CD4-positive, alpha-beta T cell (primary cell): Measurements from ENCODE around the gene BDH2. TPM values are rescaled to one million over a fixed set of nuclear protein-coding genes. Genes with fewer than 3 reads are reported as not detected.

Source experiments
- ATAC-seq: fragments of 200-7000 bp; cut with Tn5 transposase; one replicate; pipeline ENCODE4 v1.10.0; 2022; ENCODE audit warnings: mild to moderate bottlenecking; ENCODE audit not compliant: poor library complexity
- CTCF ChIA-PET: fragments of 350-600 bp; sonication (Branson Sonifier 250); formaldehyde crosslinking; loops from one replicate; lab custom pipeline; 2021; ENCODE audit warnings: antibody characterized with exemption, inconsistent platforms; lab: Charles Lee
- POLR2A ChIA-PET: fragments of 350-600 bp; sonication (Branson Sonifier 250); formaldehyde crosslinking; loops from one replicate; lab custom pipeline; 2021; ENCODE audit warnings: antibody characterized with exemption, inconsistent platforms; lab: Charles Lee
- DNase-seq, 14 experiments: peaks; one replicate each; pipeline ENCODE4 v3.0.0-alpha.2; 2013 to 2020; ENCODE audit warnings: mixed read lengths in 2 of 14
- H3K27ac ChIP-seq, 2 donors: one replicate each; pipeline versions ENCODE4 v1.5.1 to v1.7.0; 2013; ENCODE audit warnings: low read length in 2 of 2, low read depth in 1 of 2, mild to moderate bottlenecking in 1 of 2
- H3K27me3 ChIP-seq, 2 experiments: 1 replicate in 1 of 2; 2 replicates in 1 of 2; pipeline versions ENCODE4 v1.6.1 to v1.7.0; 2013; ENCODE audit warnings: low read length in 2 of 2, control low read depth in 1 of 2, mild to moderate bottlenecking in 1 of 2, moderate library complexity in 1 of 2; ENCODE audit not compliant: insufficient read depth in 2 of 2, control insufficient read depth in 1 of 2
- H3K36me3 ChIP-seq: one replicate; pipeline ENCODE4 v1.6.1; 2013; ENCODE audit warnings: low read length, control low read depth; ENCODE audit not compliant: insufficient read depth
- H3K4me1 ChIP-seq: one replicate; pipeline ENCODE4 v1.6.1; 2013; ENCODE audit warnings: low read length, control low read depth; ENCODE audit not compliant: insufficient read depth
- H3K4me3 ChIP-seq: one replicate; pipeline ENCODE4 v1.5.1; 2013; ENCODE audit warnings: mild to moderate bottlenecking, low read length, moderate library complexity
- H3K9me3 ChIP-seq, 2 experiments: 1 replicate in 1 of 2; 2 replicates in 1 of 2; pipeline versions ENCODE4 v1.6.1 to v1.7.0; 2013; ENCODE audit warnings: low read length in 2 of 2, mild to moderate bottlenecking in 2 of 2, control low read depth in 1 of 2, moderate library complexity in 1 of 2; ENCODE audit not compliant: control insufficient read depth in 1 of 2, insufficient read depth in 1 of 2
- H3K27ac Mint-ChIP-seq: one replicate; pipeline ENCODE4 v1.8.0; 2020; ENCODE audit warnings: mixed read lengths
- H3K27me3 Mint-ChIP-seq: one replicate; pipeline ENCODE4 v1.8.0; 2021; ENCODE audit warnings: mixed read lengths
- H3K36me3 Mint-ChIP-seq: one replicate; pipeline ENCODE4 v1.8.0; 2021; ENCODE audit warnings: low read depth, mixed read lengths
- H3K4me1 Mint-ChIP-seq: one replicate; pipeline ENCODE4 v1.8.0; 2021; ENCODE audit warnings: low read depth, mixed read lengths
- H3K4me3 Mint-ChIP-seq: one replicate; pipeline ENCODE4 v1.8.0; 2020; ENCODE audit warnings: mild to moderate bottlenecking, mixed read lengths
- H3K9me3 Mint-ChIP-seq: one replicate; pipeline ENCODE4 v1.8.0; 2020; ENCODE audit warnings: mixed read lengths
- CTCF ChIP-seq: fragments of 200-600 bp; IDR thresholded peaks from one replicate; pipeline ENCODE4 v1.8.0; 2022; ENCODE audit warnings: antibody characterized with exemption, mild to moderate bottlenecking
- intact Hi-C, 2 experiments: fragments of 100-400 bp; cut with DNase I in 1 of 2; cut with micrococcal nuclease in 1 of 2; formaldehyde crosslinking; loops; one replicate each; pipeline versions ENCODE4 v1.15.1 to v1.9.0; 2023 to 2025; cut with DNase I, micrococcal nuclease
- total RNA-seq, 174 experiments: library from RNA in 2 of 174; stranded (reverse) in 2 of 174; gene quantifications; one replicate each; pipeline ENCODE4 v1.2.3 and lab custom pipeline; 2021 to 2026

The BDH2 gene
- total RNA-seq, 2 experiments from 2014 or later = 9.9 to 10.3 TPM

GRCh38 chr4:103136671-103137445 lies 37.2 kb upstream of the BDH2 start:
- Histone ChIP-seq H3K4me1 (no peaks in the 10 kb centered on the region), H3K27ac (no peak overlapping the region), H3K27me3 (no peaks in the 10 kb centered on the region), H3K9me3 (no peaks in the 10 kb centered on the region), H3K4me3 (no peak overlapping the region), H3K36me3 (no peaks in the 10 kb centered on the region)
- ATAC-seq (no peak), DNase-seq (peak in 1 of 14 experiments; percentile 8)
- Mint-ChIP-seq H3K4me3 (no peak overlapping the region), H3K27ac (peak overlapping the region; percentile 71), H3K36me3 (no peaks in the 10 kb centered on the region), H3K27me3 (no peaks in the 10 kb centered on the region), H3K4me1 (peaks cover 8% of the 10 kb centered on the region), H3K9me3 (no peaks in the 10 kb centered on the region)
- no peak for TF ChIP-seq CTCF
- ChIA-PET POLR2A (no interaction called here), CTCF (interaction anchor here (0.5 kb wide), 1 partner anchor 706 kb away, joined by 3 read pairs; no protein-coding TSS in a partner anchor)
- intact Hi-C loops = no loop called here

GRCh38 chr4:103129174-103129573 lies 29.5 kb upstream of the BDH2 start:
- TF ChIP-seq CTCF = no peak
- Mint-ChIP-seq H3K9me3 (peaks cover 13% of the 10 kb centered on the region), H3K4me3 (no peak overlapping the region), H3K36me3 (peaks cover 22% of the 10 kb centered on the region), H3K27me3 (no peaks in the 10 kb centered on the region), H3K4me1 (no peaks in the 10 kb centered on the region), H3K27ac (no peak overlapping the region)
- no peak for DNase-seq
- ATAC-seq = no peak
- POLR2A ChIA-PET = no interaction called here
- Histone ChIP-seq H3K27ac (no peak overlapping the region), H3K27me3 (no peaks in the 10 kb centered on the region), H3K4me3 (no peak overlapping the region), H3K36me3 (no peaks in the 10 kb centered on the region), H3K9me3 (peaks cover 0 to 6% of the 10 kb centered on the region in 2 experiments), H3K4me1 (no peaks in the 10 kb centered on the region)
- intact Hi-C loops = no loop called here
- CTCF ChIA-PET = no interaction called here

GRCh38 chr4:103126126-103126525 lies 26.5 kb upstream of the BDH2 start:
- Mint-ChIP-seq H3K4me1 (no peaks in the 10 kb centered on the region), H3K27me3 (no peaks in the 10 kb centered on the region), H3K9me3 (peaks cover 13% of the 10 kb centered on the region), H3K36me3 (peaks cover 22% of the 10 kb centered on the region), H3K27ac (no peak overlapping the region), H3K4me3 (no peak overlapping the region)
- CTCF ChIA-PET = no interaction called here
- H3K36me3 ChIP-seq = no peaks in the 10 kb centered on the region
- no peaks in the 10 kb centered on the region for H3K4me1 ChIP-seq
- POLR2A ChIA-PET = interaction anchor here (1.2 kb wide), 1 partner anchor 25 kb away, joined by 3 read pairs; no protein-coding TSS in a partner anchor
- peaks cover 0 to 6% of the 10 kb centered on the region in 2 experiments for H3K9me3 ChIP-seq
- DNase-seq = no peak
- no peak overlapping the region for H3K27ac ChIP-seq
- no peak for TF ChIP-seq CTCF
- H3K4me3 ChIP-seq = no peak overlapping the region
- intact Hi-C loops = no loop called here
- no peak for ATAC-seq
- H3K27me3 ChIP-seq = no peaks in the 10 kb centered on the region
